NCI-H460 (cell line): ENCODE results near the gene TCF19. TPM values are rescaled to one million over a fixed set of nuclear protein-coding genes. Genes with fewer than 3 reads are reported as not detected.
"Not testable (repeated sequence)": the region's sequence is repeated elsewhere in the genome, so short reads cannot be mapped to it uniquely, and the experiment has no call there.

Experiments
- DNase-seq: peaks from one replicate; pipeline ENCODE4 v3.0.0-alpha.2; 2016; ENCODE audit warnings: low read depth; ENCODE audit errors: extremely low read depth
- total RNA-seq: library from RNA; depleted of rRNA; stranded (reverse); fragments of >200 nt; shearing (Covaris generic); gene quantifications from 2 replicates; pipeline ENCODE4 v1.2.3, GENCODE V29; 2014

Gene TCF19
- total RNA-seq, 1 experiment from 2014 or later = 5.6 TPM

- no peak for DNase-seq
Observed at GRCh38 chr6:31175971-31176370, 17.6 kb downstream of the TCF19 start.

- DNase-seq = no peak
Observed at GRCh38 chr6:31178143-31179041, 20.0 kb downstream of the TCF19 start.

GRCh38 chr6:31179042-31179386 is 20.6 kb downstream of the TCF19 start:
- DNase-seq = no peak

- DNase-seq = no peak
Observed at GRCh38 chr6:31179896-31180295, 21.5 kb downstream of the TCF19 start.

- DNase-seq = no peak
Observed at GRCh38 chr6:31180500-31180899, 22.1 kb downstream of the TCF19 start.

- DNase-seq = not testable (repeated sequence)
Observed at GRCh38 chr6:31183287-31183686, 24.9 kb downstream of the TCF19 start.

GRCh38 chr6:31183859-31184258 is 25.5 kb downstream of the TCF19 start:
- DNase-seq = not testable (repeated sequence)

GRCh38 chr6:31185695-31186051 is 27.3 kb downstream of the TCF19 start:
- DNase-seq = not testable (repeated sequence)

GRCh38 chr6:31186052-31186734 is 27.8 kb downstream of the TCF19 start:
- no peak for DNase-seq

- DNase-seq = no peak
Observed at GRCh38 chr6:31187780-31188194, 29.4 kb downstream of the TCF19 start.

- DNase-seq = not testable (repeated sequence)
Observed at GRCh38 chr6:31189223-31189622, 30.8 kb downstream of the TCF19 start.

- no peak for DNase-seq
Observed at GRCh38 chr6:31190488-31190887, 32.1 kb downstream of the TCF19 start.

GRCh38 chr6:31192431-31193105 is 34.2 kb downstream of the TCF19 start:
- DNase-seq = peak; percentile 70

- no peak for DNase-seq
Observed at GRCh38 chr6:31193206-31193605, 34.8 kb downstream of the TCF19 start.

GRCh38 chr6:31194061-31194834 is 35.9 kb downstream of the TCF19 start:
- no peak for DNase-seq

GRCh38 chr6:31195308-31195979 is 37.1 kb downstream of the TCF19 start:
- DNase-seq = not testable (repeated sequence)

GRCh38 chr6:31196251-31197022 is 38.0 kb downstream of the TCF19 start:
- not testable (repeated sequence) for DNase-seq

- peak; percentile 69 for DNase-seq
Observed at GRCh38 chr6:31197559-31198305, 39.3 kb downstream of the TCF19 start.

- not testable (repeated sequence) for DNase-seq
Observed at GRCh38 chr6:31199105-31199452, 40.7 kb downstream of the TCF19 start.
